Measurements from ENCODE around the gene NKG7. TPM values are rescaled to one million over a fixed set of nuclear protein-coding genes. Genes with fewer than 3 reads are reported as not detected.

Gene NKG7
- total RNA-seq, 1 experiment from 2014 or later = not detected

GRCh38 chr19:51346742-51347141 is 25.7 kb downstream of the NKG7 start:
- Histone ChIP-seq H3K27me3 (replicated peaks; ENCODE audit: insufficient read depth, low read depth, low read length, poor library complexity) (no peaks in the 10 kb centered on the region), H3K9me3 (ENCODE audit: low read depth, low read length, poor library complexity, severe bottlenecking) (no peaks in the 10 kb centered on the region), H3K4me3 (ENCODE audit: low read depth, low read length, poor library complexity, severe bottlenecking) (no peak overlapping the region), H3K4me1 (ENCODE audit: insufficient read depth, low read length, poor library complexity, severe bottlenecking) (no peaks in the 10 kb centered on the region), H3K36me3 (ENCODE audit: insufficient read depth, low read length, poor library complexity, severe bottlenecking) (peaks cover 4% of the 10 kb centered on the region), H3K27ac (ENCODE audit: low read depth, low read length, poor library complexity, severe bottlenecking) (no peak overlapping the region)
- DNase-seq (ENCODE audit: low spot score) = no peak
- intact Hi-C loops (cut with micrococcal nuclease; ENCODE audit: unreplicated experiment) = no loop called here
- ChIA-PET CTCF (no interaction called here), POLR2A (ENCODE audit: low non-redundant PET) (no interaction called here)
- TF ChIP-seq, protein P1, sequence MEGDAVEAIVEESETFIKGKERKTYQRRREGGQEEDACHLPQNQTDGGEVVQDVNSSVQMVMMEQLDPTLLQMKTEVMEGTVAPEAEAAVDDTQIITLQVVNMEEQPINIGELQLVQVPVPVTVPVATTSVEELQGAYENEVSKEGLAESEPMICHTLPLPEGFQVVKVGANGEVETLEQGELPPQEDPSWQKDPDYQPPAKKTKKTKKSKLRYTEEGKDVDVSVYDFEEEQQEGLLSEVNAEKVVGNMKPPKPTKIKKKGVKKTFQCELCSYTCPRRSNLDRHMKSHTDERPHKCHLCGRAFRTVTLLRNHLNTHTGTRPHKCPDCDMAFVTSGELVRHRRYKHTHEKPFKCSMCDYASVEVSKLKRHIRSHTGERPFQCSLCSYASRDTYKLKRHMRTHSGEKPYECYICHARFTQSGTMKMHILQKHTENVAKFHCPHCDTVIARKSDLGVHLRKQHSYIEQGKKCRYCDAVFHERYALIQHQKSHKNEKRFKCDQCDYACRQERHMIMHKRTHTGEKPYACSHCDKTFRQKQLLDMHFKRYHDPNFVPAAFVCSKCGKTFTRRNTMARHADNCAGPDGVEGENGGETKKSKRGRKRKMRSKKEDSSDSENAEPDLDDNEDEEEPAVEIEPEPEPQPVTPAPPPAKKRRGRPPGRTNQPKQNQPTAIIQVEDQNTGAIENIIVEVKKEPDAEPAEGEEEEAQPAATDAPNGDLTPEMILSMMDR (conservative IDR thresholded peaks at IDR 0.05; ENCODE audit: low read depth, low read length) = no peak
- TF ChIP-seq EZH2 (IDR thresholded peaks at IDR 0.05; ENCODE audit: borderline replicate concordance, low read depth, low read length, poor library complexity, severe bottlenecking) = no peak
- BruUV-seq (replicated peaks) = no TSS peak

- TF ChIP-seq, protein P1 (conservative IDR thresholded peaks at IDR 0.05; ENCODE audit: low read depth, low read length) = no peak
- TF ChIP-seq EZH2 (IDR thresholded peaks at IDR 0.05; ENCODE audit: borderline replicate concordance, low read depth, low read length, poor library complexity, severe bottlenecking) = no peak
- no peak for DNase-seq (ENCODE audit: low spot score)
- POLR2A ChIA-PET (ENCODE audit: low non-redundant PET) = no interaction called here
- no TSS peak for BruUV-seq (replicated peaks)
- Histone ChIP-seq H3K27ac (ENCODE audit: low read depth, low read length, poor library complexity, severe bottlenecking) (no peak overlapping the region), H3K4me1 (ENCODE audit: insufficient read depth, low read length, poor library complexity, severe bottlenecking) (peaks cover 5% of the 10 kb centered on the region), H3K27me3 (replicated peaks; ENCODE audit: insufficient read depth, low read depth, low read length, poor library complexity) (no peaks in the 10 kb centered on the region), H3K36me3 (ENCODE audit: insufficient read depth, low read length, poor library complexity, severe bottlenecking) (peaks cover 3% of the 10 kb centered on the region), H3K9me3 (ENCODE audit: low read depth, low read length, poor library complexity, severe bottlenecking) (no peaks in the 10 kb centered on the region), H3K4me3 (ENCODE audit: low read depth, low read length, poor library complexity, severe bottlenecking) (no peak overlapping the region)
- CTCF ChIA-PET = no interaction called here
- intact Hi-C loops (cut with micrococcal nuclease; ENCODE audit: unreplicated experiment) = no loop called here
Observed at GRCh38 chr19:51345076-51345620, 27.3 kb downstream of the NKG7 start.

DNA sequence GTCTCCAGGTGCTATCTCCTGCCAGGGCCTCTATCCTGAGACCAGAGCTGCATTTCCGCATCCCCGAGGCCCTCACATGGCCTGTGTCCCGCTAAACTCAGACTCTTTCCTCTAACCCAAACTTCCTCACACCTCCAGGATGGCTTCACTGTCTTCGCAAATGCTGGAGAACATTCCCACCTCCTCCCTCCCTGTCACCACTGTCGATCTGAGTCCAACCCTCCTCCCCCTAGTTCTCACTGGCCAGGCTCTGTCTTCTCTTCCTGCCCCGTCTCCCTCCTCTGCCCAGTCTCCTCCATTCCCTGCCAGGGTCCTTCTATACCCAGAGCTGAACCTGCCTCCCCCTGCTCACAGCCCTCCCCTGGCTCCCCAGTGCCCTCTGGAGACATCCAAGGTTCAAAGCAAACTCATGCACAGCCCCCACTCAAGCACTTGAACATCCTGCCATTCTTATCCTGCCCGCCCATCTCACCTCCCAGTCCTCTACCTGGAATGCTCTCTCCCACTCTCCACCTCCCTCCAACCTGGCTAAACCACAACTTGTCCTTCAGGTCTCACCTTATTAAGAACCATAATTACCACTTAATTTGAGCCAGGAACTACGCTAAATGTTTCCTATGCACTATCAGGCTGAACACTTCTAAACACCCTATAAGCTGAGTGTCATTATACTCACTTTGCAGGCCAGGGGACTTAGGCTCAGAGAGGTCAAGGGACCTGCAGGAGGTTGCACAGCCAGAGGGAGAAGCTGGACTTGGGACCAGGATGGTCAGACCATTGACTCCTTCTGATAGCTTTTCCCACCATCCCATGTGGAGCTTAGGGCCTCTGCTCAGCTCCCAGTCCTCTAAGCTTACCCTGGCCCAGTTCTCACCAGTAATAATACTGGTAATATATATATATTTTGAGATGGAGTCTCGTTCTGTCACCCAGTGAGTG is 29.6 kb downstream of the NKG7 start:
- Histone ChIP-seq H3K9me3 (ENCODE audit: low read depth, low read length, poor library complexity, severe bottlenecking) (no peaks in the 10 kb centered on the region), H3K27ac (ENCODE audit: low read depth, low read length, poor library complexity, severe bottlenecking) (no peak overlapping the region), H3K36me3 (ENCODE audit: insufficient read depth, low read length, poor library complexity, severe bottlenecking) (no peaks in the 10 kb centered on the region), H3K27me3 (replicated peaks; ENCODE audit: insufficient read depth, low read depth, low read length, poor library complexity) (no peaks in the 10 kb centered on the region), H3K4me3 (ENCODE audit: low read depth, low read length, poor library complexity, severe bottlenecking) (no peak overlapping the region), H3K4me1 (ENCODE audit: insufficient read depth, low read length, poor library complexity, severe bottlenecking) (peaks cover 8% of the 10 kb centered on the region)
- ChIA-PET CTCF (no interaction called here), POLR2A (ENCODE audit: low non-redundant PET) (no interaction called here)
- no peak for TF ChIP-seq EZH2 (IDR thresholded peaks at IDR 0.05; ENCODE audit: borderline replicate concordance, low read depth, low read length, poor library complexity, severe bottlenecking)
- TF ChIP-seq, protein P1 (conservative IDR thresholded peaks at IDR 0.05; ENCODE audit: low read depth, low read length) = no peak
- intact Hi-C loops (cut with micrococcal nuclease; ENCODE audit: unreplicated experiment) = no loop called here
- BruUV-seq (replicated peaks) = no TSS peak
- no peak for DNase-seq (ENCODE audit: low spot score)

Data from A673 (cell line).